H1 (cell line): ENCODE measurements around the gene TXLNG.

Experiments
- CEBPB ChIP-seq: IDR thresholded peaks from 2 replicates; pipeline ENCODE4 v1.6.1; 2012; ENCODE audit warnings: low read depth, low read length
- EP300 ChIP-seq, 2 experiments: IDR thresholded peaks; 1 replicate in 1 of 2; 2 replicates in 1 of 2; pipeline ENCODE4 v1.6.1; 2011 to 2012; ENCODE audit warnings: low read depth in 2 of 2, low read length in 2 of 2, mild to moderate bottlenecking in 2 of 2, borderline replicate concordance in 1 of 2, inconsistent platforms in 1 of 2, moderate library complexity in 1 of 2
- MAX ChIP-seq: IDR thresholded peaks from 2 replicates; pipeline ENCODE4 v1.6.1; 2012; ENCODE audit warnings: inconsistent platforms
- NRF1 ChIP-seq: IDR thresholded peaks from 2 replicates; pipeline ENCODE4 v1.6.1; 2011; ENCODE audit warnings: mild to moderate bottlenecking, low read depth, low read length, improper control_type of control experiment
- POLR2A ChIP-seq, 2 experiments: IDR thresholded peaks; 1 replicate in 1 of 2; 2 replicates in 1 of 2; pipeline ENCODE4 v1.6.1; 2011; ENCODE audit warnings: low read depth in 2 of 2, low read length in 2 of 2, mild to moderate bottlenecking in 2 of 2; ENCODE audit errors: control extremely low read depth in 1 of 2
- POLR2AphosphoS5 ChIP-seq: IDR thresholded peaks from 2 replicates; pipeline ENCODE4 v1.6.1; 2011; ENCODE audit warnings: low read depth, low read length
- SP1 ChIP-seq: IDR thresholded peaks from 2 replicates; pipeline ENCODE4 v1.6.1; 2011; ENCODE audit warnings: low read depth, low read length
- YY1 ChIP-seq: IDR thresholded peaks from 2 replicates; pipeline ENCODE4 v1.6.1; 2011; ENCODE audit warnings: low read depth, mild to moderate bottlenecking, low read length
- TF ChIP-seq, protein P1 (sequence below), 3 experiments: IDR thresholded peaks; 1 replicate in 2 of 3; 2 replicates in 1 of 3; pipeline versions ENCODE4 v1.5.1 to v1.6.1; 2011; ENCODE audit warnings: low read length in 3 of 3, mild to moderate bottlenecking in 3 of 3, inconsistent platforms in 2 of 3, low read depth in 1 of 3, moderate library complexity in 1 of 3; ENCODE audit not compliant: insufficient read depth in 1 of 3; ENCODE audit errors: control extremely low read depth in 1 of 3

- TF ChIP-seq POLR2AphosphoS5 (no peak), EP300 (IDR thresholded peaks at IDR 0.05; ENCODE audit: borderline replicate concordance in 1 of 2, low read depth in 2 of 2, low read length in 2 of 2) (no peak), YY1 (no peak), POLR2A (IDR thresholded peaks at IDR 0.05; ENCODE audit: control extremely low read depth in 1 of 2, low read depth in 2 of 2, low read length in 2 of 2) (no peak), CEBPB (no peak), NRF1 (no peak), SP1 (no peak), MAX (no peak)
- TF ChIP-seq, protein P1, sequence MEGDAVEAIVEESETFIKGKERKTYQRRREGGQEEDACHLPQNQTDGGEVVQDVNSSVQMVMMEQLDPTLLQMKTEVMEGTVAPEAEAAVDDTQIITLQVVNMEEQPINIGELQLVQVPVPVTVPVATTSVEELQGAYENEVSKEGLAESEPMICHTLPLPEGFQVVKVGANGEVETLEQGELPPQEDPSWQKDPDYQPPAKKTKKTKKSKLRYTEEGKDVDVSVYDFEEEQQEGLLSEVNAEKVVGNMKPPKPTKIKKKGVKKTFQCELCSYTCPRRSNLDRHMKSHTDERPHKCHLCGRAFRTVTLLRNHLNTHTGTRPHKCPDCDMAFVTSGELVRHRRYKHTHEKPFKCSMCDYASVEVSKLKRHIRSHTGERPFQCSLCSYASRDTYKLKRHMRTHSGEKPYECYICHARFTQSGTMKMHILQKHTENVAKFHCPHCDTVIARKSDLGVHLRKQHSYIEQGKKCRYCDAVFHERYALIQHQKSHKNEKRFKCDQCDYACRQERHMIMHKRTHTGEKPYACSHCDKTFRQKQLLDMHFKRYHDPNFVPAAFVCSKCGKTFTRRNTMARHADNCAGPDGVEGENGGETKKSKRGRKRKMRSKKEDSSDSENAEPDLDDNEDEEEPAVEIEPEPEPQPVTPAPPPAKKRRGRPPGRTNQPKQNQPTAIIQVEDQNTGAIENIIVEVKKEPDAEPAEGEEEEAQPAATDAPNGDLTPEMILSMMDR (IDR thresholded peaks at IDR 0.05; ENCODE audit: control extremely low read depth in 1 of 3, insufficient read depth in 1 of 3, low read depth in 1 of 3, low read length in 3 of 3): no peak
Observed at GRCh38 chrX:16774746-16775145, 11.5 kb upstream of the TXLNG start.
